Coronary artery (tissue), 2 donors: ENCODE results near the gene CAPZA1.

Experiments
- DNase-seq: peaks from one replicate; pipeline ENCODE4 v3.0.0-alpha.2; 2017; ENCODE audit warnings: low spot score
- H3K27ac ChIP-seq, 2 donors: fragments of 200-600 bp; sonication (generic); one replicate each; pipeline ENCODE4 v1.5.1; 2016 to 2019
- H3K4me3 ChIP-seq: fragments of 200-600 bp; sonication (generic); 2 replicates; pipeline ENCODE4 v1.5.1; 2016; ENCODE audit warnings: mild to moderate bottlenecking, moderate library complexity
- CTCF ChIP-seq: fragments of 200-600 bp; sonication (generic); IDR thresholded peaks from one replicate; pipeline ENCODE4 v1.5.1; 2019; ENCODE audit warnings: antibody characterized with exemption

The CAPZA1 gene

GRCh38 chr1:112687361-112687760 is 67.7 kb downstream of the CAPZA1 start:
- peak overlapping the region in 1 of 2 donors; percentile 13 for H3K27ac ChIP-seq
- no peak for DNase-seq
- H3K4me3 ChIP-seq = no peak overlapping the region
- TF ChIP-seq CTCF = no peak

DNA sequence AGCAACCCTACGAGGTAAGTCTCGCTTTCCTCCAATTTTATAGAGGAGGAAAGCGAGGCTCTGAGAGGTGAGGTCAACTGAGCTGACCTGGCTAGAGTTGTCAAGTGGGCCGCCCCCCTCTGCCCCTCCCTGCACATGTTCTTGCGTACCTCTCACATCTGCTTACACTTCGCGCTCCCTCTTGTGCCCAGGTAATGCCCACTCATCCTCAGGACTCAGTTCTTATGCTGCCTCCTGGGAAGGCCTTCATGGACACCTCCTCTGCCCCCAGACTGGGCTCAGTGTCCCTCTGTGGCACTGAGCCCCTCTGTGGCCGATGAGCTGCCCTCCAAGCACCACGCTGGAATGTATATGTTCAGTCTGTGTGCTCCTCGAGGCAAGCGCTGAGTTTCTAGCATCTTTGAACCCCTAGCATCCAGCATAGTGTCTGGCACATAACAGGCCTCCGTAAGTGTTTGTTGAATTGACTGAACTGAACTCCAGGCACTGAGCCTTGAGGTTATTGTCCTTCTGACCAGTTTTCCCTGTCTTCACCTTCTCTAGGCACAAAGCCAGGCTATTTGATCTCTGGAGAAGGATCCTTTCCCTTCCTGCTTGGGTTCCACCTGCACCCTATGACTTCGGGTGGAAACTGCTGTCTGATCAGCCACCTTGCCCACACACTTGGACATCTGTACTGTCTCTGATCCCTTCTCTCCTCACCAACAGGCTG is 68.3 kb downstream of the CAPZA1 start:
- TF ChIP-seq CTCF = no peak
- no peak overlapping the region for H3K4me3 ChIP-seq
- peak overlapping the region in 1 of 2 donors; percentile 13 for H3K27ac ChIP-seq
- DNase-seq = no peak

GRCh38 chr1:112688781-112689193 is 69.2 kb downstream of the CAPZA1 start:
- no peak for DNase-seq
- H3K27ac ChIP-seq = peak overlapping the region in 1 of 2 donors; percentile 44
- H3K4me3 ChIP-seq = no peak overlapping the region
- TF ChIP-seq CTCF = no peak

- H3K27ac ChIP-seq = peak overlapping the region in 1 of 2 donors; percentile 44
- DNase-seq = no peak
Observed at GRCh38 chr1:112689196-112689841, 69.7 kb downstream of the CAPZA1 start.

DNA sequence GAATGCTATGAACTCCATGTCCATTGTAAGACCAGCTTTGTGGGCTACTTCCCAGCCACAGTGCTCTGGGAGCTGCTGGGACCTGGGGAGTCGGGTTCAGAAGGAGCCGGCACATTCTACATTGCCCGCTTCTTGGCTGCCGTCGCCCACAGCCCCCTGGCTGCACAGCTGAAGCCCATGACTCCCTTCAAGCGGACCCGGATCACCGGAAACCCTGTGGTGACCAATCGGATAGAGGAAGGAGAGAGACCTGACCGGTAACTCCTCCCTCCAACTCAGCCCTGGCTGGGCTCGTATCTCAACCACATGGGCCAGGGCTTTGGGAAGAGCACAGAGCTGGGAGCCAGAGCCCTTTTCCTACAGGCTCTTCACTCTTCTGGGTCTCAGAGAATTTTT is 70.2 kb downstream of the CAPZA1 start:
- TF ChIP-seq CTCF = no peak
- DNase-seq = no peak
- Histone ChIP-seq H3K4me3 (no peak overlapping the region), H3K27ac (no peak overlapping the region)

More at GRCh38 chr1:112689196-112689841, 69.7 kb downstream of the CAPZA1 start:
- no peak for TF ChIP-seq CTCF
- H3K4me3 ChIP-seq = no peak overlapping the region

GRCh38 chr1:112692681-112693080 is 73.0 kb downstream of the CAPZA1 start:
- Histone ChIP-seq H3K27ac (no peak overlapping the region), H3K4me3 (no peak overlapping the region)
- no peak for TF ChIP-seq CTCF
- DNase-seq = no peak

DNA sequence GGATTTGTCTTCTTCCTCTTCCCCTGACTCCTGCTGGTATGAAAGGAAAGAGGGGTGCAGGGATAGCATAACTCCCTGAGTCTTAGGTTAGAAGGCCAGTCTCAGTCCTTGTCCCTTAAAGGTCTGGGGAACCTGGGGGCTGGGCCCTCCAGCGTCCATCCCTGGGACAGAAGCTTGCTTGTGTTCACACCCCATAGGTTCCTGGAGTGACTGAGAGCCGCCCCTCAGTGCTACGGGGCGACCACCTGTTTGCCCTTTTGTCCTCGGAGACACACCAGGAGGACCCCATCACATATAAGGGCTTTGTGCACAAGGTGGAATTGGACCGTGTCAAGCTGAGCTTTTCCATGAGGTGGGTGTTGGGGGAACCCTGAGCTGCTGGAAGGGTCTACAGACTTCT is 74.2 kb downstream of the CAPZA1 start:
- no peak overlapping the region for H3K27ac ChIP-seq
- H3K4me3 ChIP-seq = no peak overlapping the region
- DNase-seq = no peak
- TF ChIP-seq CTCF = no peak
